Transverse colon (tissue), 3 donors: Measurements from ENCODE around the gene SRGAP1.
"Not testable (repeated sequence)": the region's sequence is repeated elsewhere in the genome, so short reads cannot be mapped to it uniquely, and the experiment has no call there.

Source experiments
- EP300 ChIP-seq: sonication (generic); formaldehyde crosslinking; IDR thresholded peaks from one replicate; pipeline ENCODE4 v1.6.1; 2017; ENCODE audit warnings: antibody characterized with exemption, low read depth
- POLR2A ChIP-seq: fragments of 450-650 bp; IDR thresholded peaks from one replicate; pipeline ENCODE4 v1.6.1; 2016; ENCODE audit warnings: antibody characterized with exemption, mild to moderate bottlenecking, moderate library complexity
- TF ChIP-seq, protein P1 (sequence below), 5 experiments: fragments of 200-600 bp in 3 of 5; fragments of 450-650 bp in 2 of 5; sonication (generic) in 3 of 5; IDR thresholded peaks; 1 replicate in 2 of 5; 2 replicates in 3 of 5; pipeline ENCODE4 v1.5.1; 2016 to 2017; ENCODE audit warnings: antibody characterized with exemption in 5 of 5, inconsistent platforms in 3 of 5, mild to moderate bottlenecking in 2 of 5, moderate library complexity in 1 of 5

- TF ChIP-seq EP300, POLR2A: not testable (repeated sequence)
- TF ChIP-seq, protein P1, sequence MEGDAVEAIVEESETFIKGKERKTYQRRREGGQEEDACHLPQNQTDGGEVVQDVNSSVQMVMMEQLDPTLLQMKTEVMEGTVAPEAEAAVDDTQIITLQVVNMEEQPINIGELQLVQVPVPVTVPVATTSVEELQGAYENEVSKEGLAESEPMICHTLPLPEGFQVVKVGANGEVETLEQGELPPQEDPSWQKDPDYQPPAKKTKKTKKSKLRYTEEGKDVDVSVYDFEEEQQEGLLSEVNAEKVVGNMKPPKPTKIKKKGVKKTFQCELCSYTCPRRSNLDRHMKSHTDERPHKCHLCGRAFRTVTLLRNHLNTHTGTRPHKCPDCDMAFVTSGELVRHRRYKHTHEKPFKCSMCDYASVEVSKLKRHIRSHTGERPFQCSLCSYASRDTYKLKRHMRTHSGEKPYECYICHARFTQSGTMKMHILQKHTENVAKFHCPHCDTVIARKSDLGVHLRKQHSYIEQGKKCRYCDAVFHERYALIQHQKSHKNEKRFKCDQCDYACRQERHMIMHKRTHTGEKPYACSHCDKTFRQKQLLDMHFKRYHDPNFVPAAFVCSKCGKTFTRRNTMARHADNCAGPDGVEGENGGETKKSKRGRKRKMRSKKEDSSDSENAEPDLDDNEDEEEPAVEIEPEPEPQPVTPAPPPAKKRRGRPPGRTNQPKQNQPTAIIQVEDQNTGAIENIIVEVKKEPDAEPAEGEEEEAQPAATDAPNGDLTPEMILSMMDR (IDR thresholded peaks at IDR 0.05) = not testable (repeated sequence)
These were observed 322.5 kb downstream of the SRGAP1 start for GRCh38 chr12:64167041-64167440.
